Activated T-cell treated with anti-CD3 and anti-CD28 coated beads, Interleukin-2, amount 50 U/mL, for 4 hours (primary cell): ENCODE results near the gene GALNT7. TPM values are rescaled to one million over a fixed set of nuclear protein-coding genes. Genes with fewer than 3 reads are reported as not detected.

Source experiments
- ATAC-seq, 2 donors: fragments of 200-7000 bp; cut with Tn5 transposase; one replicate each; pipeline ENCODE4 v1.10.0; 2021
- DNase-seq: peaks from one replicate; pipeline ENCODE4 v3.0.0-alpha.2; 2020
- H3K27me3 Mint-ChIP-seq: one replicate; pipeline ENCODE4 v1.8.0; 2021; ENCODE audit warnings: low read depth, mixed read lengths
- H3K36me3 Mint-ChIP-seq: one replicate; pipeline ENCODE4 v1.8.0; 2022; ENCODE audit warnings: mixed read lengths; ENCODE audit not compliant: insufficient read depth
- H3K4me1 Mint-ChIP-seq: one replicate; pipeline ENCODE4 v1.8.0; 2021; ENCODE audit warnings: low read depth, mixed read lengths
- H3K4me3 Mint-ChIP-seq: one replicate; pipeline ENCODE4 v1.8.0; 2021; ENCODE audit warnings: mild to moderate bottlenecking, moderate library complexity, mixed read lengths
- H3K9me3 Mint-ChIP-seq: one replicate; pipeline ENCODE4 v1.8.0; 2021; ENCODE audit warnings: mixed read lengths
- total RNA-seq, 3 donors: library from RNA; stranded (reverse); gene quantifications; one replicate each; pipeline ENCODE4 v1.2.1, GENCODE V29; 2021

The GALNT7 gene
- total RNA-seq, 3 donors from 2014 or later: 10.0 to 10.3 (median 10.2) TPM

DNA sequence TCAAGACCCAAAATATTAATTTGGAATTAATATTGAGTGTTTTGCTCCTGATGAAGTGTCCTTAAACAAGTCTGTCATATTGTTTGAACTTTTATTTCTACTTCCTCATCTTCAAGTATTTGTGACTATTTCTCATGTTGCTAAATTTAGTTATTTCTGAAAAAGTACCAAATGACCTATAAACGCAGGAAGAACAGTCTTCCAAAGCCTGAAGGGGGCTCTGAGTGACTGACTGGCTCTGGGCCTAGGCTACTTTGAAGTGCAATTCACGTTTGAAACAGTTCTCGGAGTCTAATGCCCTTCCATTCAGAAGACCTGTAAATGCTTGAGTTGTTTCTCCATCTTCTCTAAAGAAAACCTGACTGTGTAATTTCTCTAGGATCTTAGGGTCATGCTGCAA, 26.5 kb downstream of the GALNT7 start:
- no peaks in the 10 kb centered on the region for H3K27me3 Mint-ChIP-seq
- no peak overlapping the region for H3K4me3 Mint-ChIP-seq
- no peaks in the 10 kb centered on the region for H3K9me3 Mint-ChIP-seq
- no peak for ATAC-seq
- H3K4me1 Mint-ChIP-seq: peaks cover 40% of the 10 kb centered on the region
- no peak for DNase-seq
- H3K36me3 Mint-ChIP-seq: peaks cover 5% of the 10 kb centered on the region

DNA sequence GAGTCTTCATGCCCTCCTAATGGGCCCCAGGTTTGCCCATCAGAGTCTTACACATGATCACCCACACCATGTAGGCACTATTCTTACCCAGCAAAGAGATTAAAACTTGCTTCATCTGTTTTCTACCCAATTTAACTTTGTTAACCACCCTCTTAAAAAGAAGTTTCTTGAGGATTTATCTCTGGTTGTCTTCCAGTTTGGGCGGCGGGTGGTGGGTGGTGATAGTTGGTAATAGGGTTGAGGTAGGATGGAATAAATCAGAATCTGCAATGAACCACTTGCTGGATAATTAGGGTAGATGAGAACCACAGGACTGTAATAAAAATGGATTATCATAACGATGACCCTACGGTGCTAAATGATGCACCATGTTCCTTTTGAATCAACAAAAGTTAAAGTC, 30.9 kb downstream of the GALNT7 start:
- no peak overlapping the region for H3K4me3 Mint-ChIP-seq
- H3K27me3 Mint-ChIP-seq: no peaks in the 10 kb centered on the region
- no peak for DNase-seq
- peaks cover 13% of the 10 kb centered on the region for H3K9me3 Mint-ChIP-seq
- peaks cover 14% of the 10 kb centered on the region for H3K4me1 Mint-ChIP-seq
- ATAC-seq: no peak
- peaks cover 17% of the 10 kb centered on the region for H3K36me3 Mint-ChIP-seq

DNA sequence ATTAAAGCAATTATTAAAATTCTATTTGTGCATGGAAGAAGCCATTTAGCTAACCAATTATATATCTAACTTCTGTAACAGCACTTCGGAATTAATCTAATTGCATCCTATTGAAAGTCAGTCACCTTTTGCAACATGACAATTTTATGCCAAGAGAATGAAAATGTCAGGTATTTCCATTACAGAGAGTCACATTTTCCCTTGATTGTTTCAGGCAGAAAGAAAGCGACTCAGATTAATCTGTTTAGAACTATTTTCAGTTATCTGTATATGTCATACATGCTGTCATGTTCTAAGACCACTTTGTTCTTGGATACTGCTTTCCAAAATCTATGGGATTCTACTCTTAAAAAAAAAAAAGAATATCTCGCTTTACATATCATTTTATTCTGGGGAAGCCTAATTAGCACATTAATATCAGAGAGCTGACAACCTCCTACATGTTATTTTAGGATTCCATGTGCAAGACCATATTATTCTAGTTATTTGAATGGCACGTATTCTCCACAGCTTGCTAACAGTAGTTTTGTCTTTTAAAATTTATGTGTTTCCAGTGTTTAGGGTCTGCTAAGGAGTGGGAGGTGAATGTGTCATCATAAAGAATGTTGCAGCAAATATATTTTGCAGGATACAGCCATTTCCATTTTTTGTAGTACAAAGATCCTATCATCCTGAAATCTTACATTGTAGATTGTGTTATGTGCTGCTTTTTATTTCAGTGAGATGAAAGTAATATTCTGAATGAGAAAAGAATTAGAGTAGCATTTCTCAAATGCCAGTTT, 31.7 kb downstream of the GALNT7 start:
- H3K4me1 Mint-ChIP-seq: peaks cover 9% of the 10 kb centered on the region
- peaks cover 20% of the 10 kb centered on the region for H3K36me3 Mint-ChIP-seq
- H3K9me3 Mint-ChIP-seq: peaks cover 15% of the 10 kb centered on the region
- H3K27me3 Mint-ChIP-seq: no peaks in the 10 kb centered on the region
- no peak overlapping the region for H3K4me3 Mint-ChIP-seq
- ATAC-seq (no peak), DNase-seq (no peak)

DNA sequence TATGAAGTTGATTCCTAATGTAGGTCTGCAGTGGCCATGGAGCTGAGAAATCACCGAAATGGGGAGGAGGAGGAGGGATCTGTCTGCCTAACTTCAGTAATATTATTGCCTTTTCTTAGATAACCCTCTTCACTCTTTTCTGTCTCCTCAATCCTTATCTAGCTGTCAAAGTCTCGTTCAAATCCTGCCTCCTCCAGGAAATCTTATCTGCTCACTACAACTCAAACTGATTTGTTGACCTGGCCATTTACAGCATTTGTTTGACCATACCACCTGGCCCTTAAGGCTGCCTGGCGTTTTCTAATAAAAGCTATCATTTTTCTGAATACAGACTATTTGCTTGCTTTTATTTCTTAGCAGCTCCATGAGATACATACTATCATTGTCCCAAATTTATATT, 33.8 kb downstream of the GALNT7 start:
- Mint-ChIP-seq H3K9me3 (peaks cover 15% of the 10 kb centered on the region), H3K4me3 (no peak overlapping the region), H3K36me3 (peaks cover 20% of the 10 kb centered on the region), H3K27me3 (no peaks in the 10 kb centered on the region), H3K4me1 (peaks cover 9% of the 10 kb centered on the region)
- no peak for DNase-seq
- ATAC-seq: no peak

DNA sequence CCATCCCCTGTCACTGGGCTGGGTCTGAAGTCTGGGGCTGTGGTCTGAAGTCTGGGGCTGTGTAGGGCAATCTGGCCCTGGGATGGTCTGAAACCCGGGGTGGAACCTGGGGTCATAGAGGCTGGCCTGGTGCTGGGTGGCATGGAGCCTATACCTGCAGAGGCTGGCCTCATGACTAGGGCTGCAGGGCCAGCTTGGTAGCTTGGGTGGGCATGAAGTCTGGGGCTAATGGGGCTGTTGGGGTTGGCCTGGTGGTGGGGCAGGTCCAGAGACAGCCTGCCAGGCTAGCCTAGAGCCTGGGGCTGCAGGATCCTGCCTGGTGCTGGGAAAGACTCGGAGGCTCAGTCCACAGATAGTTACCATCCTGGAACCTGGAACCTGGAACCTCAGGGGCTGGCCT, 37.0 kb downstream of the GALNT7 start:
- DNase-seq (no peak), ATAC-seq (no peak)
- no peak overlapping the region for H3K4me3 Mint-ChIP-seq
- peaks cover 15% of the 10 kb centered on the region for H3K9me3 Mint-ChIP-seq
- peaks cover 6% of the 10 kb centered on the region for H3K4me1 Mint-ChIP-seq
- H3K27me3 Mint-ChIP-seq: no peaks in the 10 kb centered on the region
- H3K36me3 Mint-ChIP-seq: peaks cover 25% of the 10 kb centered on the region

DNA sequence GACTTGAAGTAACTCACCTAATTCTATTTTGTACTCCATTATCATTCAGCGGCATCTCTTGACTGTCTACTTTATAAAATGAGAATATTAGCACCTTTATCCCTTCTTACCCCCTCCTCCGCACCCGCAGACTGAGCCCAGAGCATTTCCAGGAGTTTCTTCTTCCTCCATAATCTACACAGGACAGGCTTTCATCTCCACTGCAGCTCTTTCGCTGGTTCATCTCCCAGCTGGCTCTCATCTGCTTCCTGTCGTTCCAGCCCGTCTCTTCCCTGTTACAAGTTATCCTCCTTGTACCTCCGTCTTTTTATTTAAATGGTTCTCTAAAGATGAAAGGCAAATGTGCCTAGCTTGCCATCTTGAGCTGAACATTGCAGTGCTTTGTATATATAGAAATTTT, 39.8 kb downstream of the GALNT7 start:
- Mint-ChIP-seq H3K4me3 (no peak overlapping the region), H3K9me3 (peaks cover 12% of the 10 kb centered on the region), H3K36me3 (peaks cover 23% of the 10 kb centered on the region), H3K27me3 (no peaks in the 10 kb centered on the region), H3K4me1 (peaks cover 16% of the 10 kb centered on the region)
- no peak for ATAC-seq
- no peak for DNase-seq

DNA sequence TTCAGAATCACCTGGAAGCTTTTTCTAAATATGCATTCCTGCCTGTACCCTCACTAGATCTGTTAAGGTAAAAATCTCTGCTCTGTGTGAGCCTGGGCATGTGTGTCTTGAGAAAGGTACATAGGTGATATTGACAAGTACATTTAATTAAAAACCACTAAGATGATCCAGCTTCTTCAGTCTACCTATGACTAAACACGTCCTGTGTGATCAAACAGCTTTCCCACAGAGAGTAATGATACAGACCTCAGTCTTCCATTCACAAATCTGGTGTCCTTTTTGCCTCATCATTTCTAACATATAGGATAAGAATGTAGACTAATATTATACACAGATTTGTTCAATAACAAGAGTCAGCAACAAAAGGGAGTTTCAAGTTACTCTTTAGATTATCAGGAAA, 42.6 kb downstream of the GALNT7 start:
- ATAC-seq: no peak
- H3K9me3 Mint-ChIP-seq: no peaks in the 10 kb centered on the region
- H3K4me3 Mint-ChIP-seq: no peak overlapping the region
- DNase-seq: no peak
- H3K27me3 Mint-ChIP-seq: no peaks in the 10 kb centered on the region
- peaks cover 9% of the 10 kb centered on the region for H3K36me3 Mint-ChIP-seq
- peaks cover 20% of the 10 kb centered on the region for H3K4me1 Mint-ChIP-seq

DNA sequence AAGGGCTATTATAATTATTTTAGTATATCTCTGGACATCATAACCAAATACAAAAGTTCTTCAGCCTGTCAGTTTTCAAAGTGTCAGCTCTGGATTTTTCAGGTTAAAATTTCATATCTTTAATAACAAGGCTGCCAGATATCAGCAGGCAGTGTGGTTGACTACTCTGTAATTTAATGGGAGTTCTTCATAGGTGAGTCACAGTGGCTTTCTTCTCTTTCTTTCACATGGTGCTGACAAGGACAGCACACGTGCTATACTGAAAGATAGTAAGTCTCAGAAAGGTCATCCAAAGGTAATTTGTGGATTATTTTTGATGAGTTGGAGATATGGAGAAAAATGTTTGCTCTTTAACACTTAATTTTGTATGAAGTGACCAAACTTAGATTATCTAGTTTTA, 43.2 kb downstream of the GALNT7 start:
- peaks cover 9% of the 10 kb centered on the region for H3K36me3 Mint-ChIP-seq
- no peak overlapping the region for H3K4me3 Mint-ChIP-seq
- H3K9me3 Mint-ChIP-seq: no peaks in the 10 kb centered on the region
- H3K27me3 Mint-ChIP-seq: no peaks in the 10 kb centered on the region
- DNase-seq (no peak), ATAC-seq (no peak)
- peaks cover 18% of the 10 kb centered on the region for H3K4me1 Mint-ChIP-seq

DNA sequence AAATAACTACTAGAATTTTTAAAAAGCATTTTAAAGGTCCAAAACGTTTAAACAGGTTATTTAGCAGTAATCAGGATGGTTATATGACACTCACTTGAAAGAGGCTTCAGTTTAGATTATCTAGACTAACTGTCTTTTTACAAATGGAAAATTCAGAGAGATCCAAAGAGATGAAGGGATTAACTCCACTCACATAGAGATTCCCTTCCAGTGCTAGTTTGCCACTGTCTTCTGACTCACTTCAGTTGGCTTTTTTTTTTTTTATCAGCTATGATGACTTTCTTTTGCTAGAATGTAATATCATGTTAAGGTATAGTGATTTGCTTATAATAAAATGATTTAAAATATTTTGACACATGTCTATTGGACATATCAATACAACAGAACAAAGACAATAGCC, 43.8 kb downstream of the GALNT7 start:
- no peaks in the 10 kb centered on the region for H3K9me3 Mint-ChIP-seq
- no peak overlapping the region for H3K4me3 Mint-ChIP-seq
- H3K4me1 Mint-ChIP-seq: peaks cover 18% of the 10 kb centered on the region
- ATAC-seq: no peak
- peaks cover 9% of the 10 kb centered on the region for H3K36me3 Mint-ChIP-seq
- no peak for DNase-seq
- H3K27me3 Mint-ChIP-seq: no peaks in the 10 kb centered on the region

DNA sequence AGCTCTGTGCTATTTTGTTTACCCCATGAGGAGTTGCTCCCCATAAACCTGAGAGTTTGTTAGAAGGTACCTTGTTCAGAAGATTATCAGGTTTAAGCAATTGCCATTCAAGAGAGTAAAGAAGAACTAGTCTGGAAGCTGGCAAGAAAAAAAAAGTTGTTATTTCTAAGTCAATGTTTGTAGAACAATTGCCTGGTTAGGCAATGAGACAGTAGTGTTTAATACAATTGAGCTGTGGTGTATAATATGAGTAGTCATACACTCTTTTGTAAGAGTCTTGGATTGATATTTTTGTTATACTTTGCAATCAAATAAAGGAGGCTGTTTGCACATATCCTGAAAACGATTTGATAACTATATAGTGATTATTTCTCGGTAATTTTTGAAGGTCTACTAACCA, 44.7 kb downstream of the GALNT7 start:
- no peaks in the 10 kb centered on the region for H3K9me3 Mint-ChIP-seq
- H3K4me1 Mint-ChIP-seq: peaks cover 25% of the 10 kb centered on the region
- no peaks in the 10 kb centered on the region for H3K27me3 Mint-ChIP-seq
- H3K4me3 Mint-ChIP-seq: no peak overlapping the region
- DNase-seq: no peak
- no peak for ATAC-seq
- peaks cover 9% of the 10 kb centered on the region for H3K36me3 Mint-ChIP-seq

DNA sequence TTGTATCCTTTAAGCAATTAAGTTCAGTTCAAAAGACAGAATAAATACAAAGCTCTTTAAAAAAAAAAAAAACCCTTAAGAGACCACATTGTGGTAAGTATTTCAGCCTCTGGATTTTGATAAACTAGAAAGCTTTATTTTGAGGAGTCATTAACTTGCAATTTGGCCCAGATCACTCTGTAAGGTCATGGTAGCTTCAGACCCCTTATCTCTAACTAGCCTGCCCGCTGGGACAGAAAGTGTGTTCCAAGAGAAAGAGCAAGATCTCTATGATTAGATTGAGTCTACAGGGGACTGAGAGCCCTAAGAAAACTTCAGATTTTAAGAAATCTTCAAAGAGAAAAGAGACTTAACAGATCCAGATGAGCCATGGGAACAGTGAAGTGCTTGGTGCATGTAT, 45.6 kb downstream of the GALNT7 start:
- Mint-ChIP-seq H3K4me1 (peaks cover 30% of the 10 kb centered on the region), H3K27me3 (no peaks in the 10 kb centered on the region), H3K4me3 (no peak overlapping the region), H3K36me3 (peaks cover 8% of the 10 kb centered on the region), H3K9me3 (no peaks in the 10 kb centered on the region)
- DNase-seq: no peak
- ATAC-seq: no peak

DNA sequence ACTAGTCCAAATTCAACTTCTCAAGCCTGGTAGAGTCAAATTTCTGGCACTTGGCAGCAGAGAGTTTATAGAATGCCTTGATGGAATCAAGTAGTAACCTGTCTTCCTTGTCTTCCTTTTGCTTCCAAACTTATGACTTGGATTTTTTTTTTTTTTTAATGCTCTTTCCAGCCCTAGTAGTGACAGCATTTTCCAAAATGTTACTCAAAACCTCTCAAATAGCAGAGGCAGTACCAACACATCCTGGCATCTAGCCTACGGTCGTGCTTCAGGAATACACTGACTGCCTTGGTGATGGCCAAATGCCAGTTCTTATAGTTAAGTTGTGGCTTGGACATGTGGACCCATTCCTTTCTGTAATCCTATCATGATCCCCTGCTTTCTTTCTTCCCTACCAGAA, 46.0 kb downstream of the GALNT7 start:
- Mint-ChIP-seq H3K27me3 (no peaks in the 10 kb centered on the region), H3K36me3 (peaks cover 5% of the 10 kb centered on the region), H3K4me1 (peaks cover 34% of the 10 kb centered on the region), H3K4me3 (no peak overlapping the region), H3K9me3 (no peaks in the 10 kb centered on the region)
- ATAC-seq (no peak), DNase-seq (no peak)

DNA sequence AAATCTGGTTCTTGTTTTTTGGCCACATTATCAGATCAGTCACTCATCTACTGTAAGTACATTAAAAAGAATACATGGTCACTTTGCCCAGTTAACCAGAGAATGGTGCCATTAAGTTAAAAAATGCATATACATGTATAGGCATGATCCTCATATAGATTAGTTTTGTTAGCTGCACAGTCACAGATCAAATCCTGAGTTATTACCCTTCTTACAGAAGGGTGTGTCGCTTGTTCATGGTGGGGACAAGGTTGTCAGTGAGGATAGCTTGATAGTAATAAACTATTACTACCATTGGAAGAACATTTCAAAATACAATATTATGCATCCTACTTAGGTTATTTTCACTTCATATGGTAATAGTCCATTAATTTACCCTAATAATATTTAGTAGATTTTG, 48.5 kb downstream of the GALNT7 start:
- ATAC-seq (no peak), DNase-seq (no peak)
- Mint-ChIP-seq H3K4me3 (no peak overlapping the region), H3K27me3 (no peaks in the 10 kb centered on the region), H3K4me1 (peaks cover 32% of the 10 kb centered on the region), H3K36me3 (no peaks in the 10 kb centered on the region), H3K9me3 (no peaks in the 10 kb centered on the region)

DNA sequence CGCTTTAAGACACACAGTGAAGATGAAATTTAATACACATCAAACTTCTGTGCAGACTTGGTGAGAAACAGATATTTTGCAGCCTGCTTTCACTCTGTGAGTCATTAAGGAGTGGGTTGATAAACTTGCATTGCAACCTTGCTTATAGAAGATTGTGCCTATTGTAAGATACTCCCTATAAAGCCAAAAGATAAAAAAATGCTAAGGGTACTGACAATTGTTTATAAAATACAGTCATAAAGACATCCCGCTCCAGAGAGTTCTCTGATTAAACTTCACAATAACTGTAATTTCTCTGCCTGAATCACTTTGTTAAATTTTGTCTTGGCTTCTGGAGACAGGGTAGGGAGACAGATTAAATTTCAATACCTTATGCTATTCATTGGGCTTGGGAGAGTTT, 49.1 kb downstream of the GALNT7 start:
- Mint-ChIP-seq H3K9me3 (no peaks in the 10 kb centered on the region), H3K4me1 (peaks cover 31% of the 10 kb centered on the region), H3K4me3 (no peak overlapping the region), H3K36me3 (no peaks in the 10 kb centered on the region), H3K27me3 (no peaks in the 10 kb centered on the region)
- ATAC-seq: peak in 1 of 2 donors; percentile 43
- no peak for DNase-seq

DNA sequence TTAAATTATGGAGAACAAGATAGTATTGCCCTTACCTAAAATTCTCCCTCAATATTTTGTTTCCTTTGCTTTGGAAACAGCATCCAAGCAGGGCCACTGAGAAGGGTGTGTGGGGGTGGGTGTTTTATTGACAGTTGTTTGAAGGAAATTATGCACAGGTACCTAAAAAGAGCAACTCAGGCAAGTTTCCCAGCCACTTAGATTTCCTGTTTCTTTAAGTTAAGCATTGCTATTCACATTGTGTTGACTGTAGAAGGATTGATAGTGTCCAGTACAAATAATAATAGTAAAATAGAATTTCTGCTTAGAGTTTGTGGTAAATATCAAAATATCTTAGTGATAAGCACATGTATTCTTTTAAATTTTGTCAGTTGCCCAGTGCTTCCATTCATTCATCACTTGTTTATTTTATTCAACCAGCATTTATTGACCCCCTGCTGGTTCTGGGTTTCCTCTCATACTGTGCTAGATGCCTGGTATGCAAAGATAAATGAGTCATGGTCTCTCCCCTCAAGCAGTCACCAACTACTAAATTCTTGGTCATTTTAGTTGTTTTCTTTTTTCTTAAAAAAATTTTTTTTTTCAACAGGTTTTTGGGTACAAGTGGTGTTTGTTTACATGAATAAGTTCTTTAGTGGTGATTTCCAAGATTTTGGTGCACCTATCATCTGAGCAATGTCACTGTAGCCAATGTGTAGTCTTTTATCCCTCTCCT, 50.0 kb downstream of the GALNT7 start:
- H3K9me3 Mint-ChIP-seq: no peaks in the 10 kb centered on the region

More for the DNA sequence above, 50.0 kb downstream of the GALNT7 start:
- H3K27me3 Mint-ChIP-seq: no peaks in the 10 kb centered on the region
- no peaks in the 10 kb centered on the region for H3K36me3 Mint-ChIP-seq
- DNase-seq (no peak), ATAC-seq (no peak)
- no peak overlapping the region for H3K4me3 Mint-ChIP-seq
- H3K4me1 Mint-ChIP-seq: peaks cover 30% of the 10 kb centered on the region
